Activated CD4-positive, alpha-beta T cell treated with anti-CD3 and anti-CD28 coated beads for 1 hour (primary cell): ENCODE measurements around the gene ZFPM1.

ENCODE experiments used
- DNase-seq: peaks from one replicate; pipeline ENCODE4 v3.0.0-alpha.2; 2020

The ZFPM1 gene

GRCh38 chr16:88435437-88436355 lies 17.4 kb upstream of the ZFPM1 start:
- DNase-seq = no peak

GRCh38 chr16:88436796-88437195 lies 16.3 kb upstream of the ZFPM1 start:
- no peak for DNase-seq

- peak; percentile 48 for DNase-seq
These were observed 15.6 kb upstream of the ZFPM1 start for GRCh38 chr16:88437367-88437964.

- DNase-seq = no peak
These were observed 14.8 kb upstream of the ZFPM1 start for GRCh38 chr16:88438084-88438870.

- no peak for DNase-seq
These were observed 14.1 kb upstream of the ZFPM1 start for GRCh38 chr16:88439016-88439415.

GRCh38 chr16:88439706-88440105 lies 13.4 kb upstream of the ZFPM1 start:
- no peak for DNase-seq

GRCh38 chr16:88440111-88440510 lies 13.0 kb upstream of the ZFPM1 start:
- no peak for DNase-seq

- DNase-seq = no peak
These were observed 12.2 kb upstream of the ZFPM1 start for GRCh38 chr16:88440686-88441405.

GRCh38 chr16:88441460-88441859 lies 11.6 kb upstream of the ZFPM1 start:
- DNase-seq = no peak

GRCh38 chr16:88442383-88442726 lies 10.7 kb upstream of the ZFPM1 start:
- DNase-seq = no peak

- DNase-seq = peak; percentile 73
These were observed 10.1 kb upstream of the ZFPM1 start for GRCh38 chr16:88442727-88443576.

- DNase-seq = no peak
These were observed 8.1 kb upstream of the ZFPM1 start for GRCh38 chr16:88444826-88445582.

- DNase-seq = no peak
These were observed 7.5 kb upstream of the ZFPM1 start for GRCh38 chr16:88445583-88445960.

- no peak for DNase-seq
These were observed 7.0 kb upstream of the ZFPM1 start for GRCh38 chr16:88446061-88446460.

- DNase-seq = no peak
These were observed 6.3 kb upstream of the ZFPM1 start for GRCh38 chr16:88446736-88447135.

- DNase-seq = no peak
These were observed 5.2 kb upstream of the ZFPM1 start for GRCh38 chr16:88447881-88448280.

GRCh38 chr16:88448461-88449266 lies 4.4 kb upstream of the ZFPM1 start:
- DNase-seq = no peak

- DNase-seq = no peak
These were observed 3.9 kb upstream of the ZFPM1 start for GRCh38 chr16:88449267-88449561.

- DNase-seq = no peak
These were observed 1.2 kb upstream of the ZFPM1 start for GRCh38 chr16:88451586-88452481.
